ENCODE results near the gene TNS3.

The TNS3 gene

DNA sequence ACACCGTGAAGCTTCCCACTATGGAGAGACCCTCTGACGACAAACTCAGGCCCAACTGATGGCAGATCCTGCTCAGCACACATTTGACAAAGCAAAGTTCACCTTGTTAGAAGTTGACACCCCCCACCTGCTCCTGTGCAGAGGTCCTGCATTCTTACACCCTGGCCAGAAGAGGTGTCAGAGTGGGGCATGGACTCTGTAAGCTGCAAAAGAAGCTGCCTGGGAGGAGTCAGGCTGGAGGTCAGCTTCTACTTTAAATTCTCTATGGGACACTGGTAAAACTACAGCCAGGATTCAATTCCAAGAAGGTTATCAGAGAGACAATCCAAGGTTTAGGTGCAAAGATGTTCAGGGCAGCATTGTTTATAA is 20.0 kb upstream of the TNS3 start:
- H3K4me3 ChIP-seq (ENCODE audit: low read depth, low read length): no peak overlapping the region
- TF ChIP-seq, protein P1, sequence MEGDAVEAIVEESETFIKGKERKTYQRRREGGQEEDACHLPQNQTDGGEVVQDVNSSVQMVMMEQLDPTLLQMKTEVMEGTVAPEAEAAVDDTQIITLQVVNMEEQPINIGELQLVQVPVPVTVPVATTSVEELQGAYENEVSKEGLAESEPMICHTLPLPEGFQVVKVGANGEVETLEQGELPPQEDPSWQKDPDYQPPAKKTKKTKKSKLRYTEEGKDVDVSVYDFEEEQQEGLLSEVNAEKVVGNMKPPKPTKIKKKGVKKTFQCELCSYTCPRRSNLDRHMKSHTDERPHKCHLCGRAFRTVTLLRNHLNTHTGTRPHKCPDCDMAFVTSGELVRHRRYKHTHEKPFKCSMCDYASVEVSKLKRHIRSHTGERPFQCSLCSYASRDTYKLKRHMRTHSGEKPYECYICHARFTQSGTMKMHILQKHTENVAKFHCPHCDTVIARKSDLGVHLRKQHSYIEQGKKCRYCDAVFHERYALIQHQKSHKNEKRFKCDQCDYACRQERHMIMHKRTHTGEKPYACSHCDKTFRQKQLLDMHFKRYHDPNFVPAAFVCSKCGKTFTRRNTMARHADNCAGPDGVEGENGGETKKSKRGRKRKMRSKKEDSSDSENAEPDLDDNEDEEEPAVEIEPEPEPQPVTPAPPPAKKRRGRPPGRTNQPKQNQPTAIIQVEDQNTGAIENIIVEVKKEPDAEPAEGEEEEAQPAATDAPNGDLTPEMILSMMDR (IDR thresholded peaks at IDR 0.05; ENCODE audit: low read depth, low read length): no peak

DNA sequence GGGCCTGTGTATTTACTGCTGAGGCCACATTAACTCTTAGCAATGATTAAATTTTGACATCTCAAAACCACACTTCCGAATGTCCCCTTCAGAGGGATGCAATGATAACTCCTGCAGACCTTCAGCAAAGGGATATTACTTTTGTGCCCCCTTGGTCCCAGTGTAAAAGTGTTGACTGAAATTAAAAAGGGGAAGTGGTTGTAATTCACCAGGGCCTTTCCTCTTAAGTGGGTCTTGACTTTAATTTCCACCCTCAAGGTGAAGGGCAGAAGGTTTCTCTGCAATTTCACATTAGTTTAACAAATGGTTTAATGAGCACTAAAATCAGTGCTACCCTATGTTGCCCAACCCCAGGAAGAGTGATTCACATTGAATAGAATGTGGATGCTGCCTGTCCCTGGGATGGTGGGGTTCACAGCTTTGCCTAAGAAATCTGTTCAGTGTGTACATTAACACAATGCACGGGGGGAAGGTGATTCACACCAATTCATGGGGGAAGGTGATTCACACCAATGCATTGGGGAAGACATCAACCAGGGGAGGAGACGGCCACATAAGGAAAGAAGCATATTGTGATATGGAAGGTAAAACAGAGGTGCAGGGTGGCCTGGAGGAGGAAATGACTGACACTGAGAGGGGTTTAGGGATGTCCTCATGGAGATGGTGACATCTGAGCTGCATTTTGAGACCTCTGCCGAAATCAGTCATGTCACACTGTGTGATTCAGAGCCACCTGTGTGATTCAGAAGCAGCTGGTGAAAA is 19.4 kb upstream of the TNS3 start:
- TF ChIP-seq, protein P1 (IDR thresholded peaks at IDR 0.05; ENCODE audit: low read depth, low read length): no peak
- peak overlapping the region; percentile 5; the same call in 1 of the 2 replicates for H3K4me3 ChIP-seq (ENCODE audit: low read depth, low read length)

DNA sequence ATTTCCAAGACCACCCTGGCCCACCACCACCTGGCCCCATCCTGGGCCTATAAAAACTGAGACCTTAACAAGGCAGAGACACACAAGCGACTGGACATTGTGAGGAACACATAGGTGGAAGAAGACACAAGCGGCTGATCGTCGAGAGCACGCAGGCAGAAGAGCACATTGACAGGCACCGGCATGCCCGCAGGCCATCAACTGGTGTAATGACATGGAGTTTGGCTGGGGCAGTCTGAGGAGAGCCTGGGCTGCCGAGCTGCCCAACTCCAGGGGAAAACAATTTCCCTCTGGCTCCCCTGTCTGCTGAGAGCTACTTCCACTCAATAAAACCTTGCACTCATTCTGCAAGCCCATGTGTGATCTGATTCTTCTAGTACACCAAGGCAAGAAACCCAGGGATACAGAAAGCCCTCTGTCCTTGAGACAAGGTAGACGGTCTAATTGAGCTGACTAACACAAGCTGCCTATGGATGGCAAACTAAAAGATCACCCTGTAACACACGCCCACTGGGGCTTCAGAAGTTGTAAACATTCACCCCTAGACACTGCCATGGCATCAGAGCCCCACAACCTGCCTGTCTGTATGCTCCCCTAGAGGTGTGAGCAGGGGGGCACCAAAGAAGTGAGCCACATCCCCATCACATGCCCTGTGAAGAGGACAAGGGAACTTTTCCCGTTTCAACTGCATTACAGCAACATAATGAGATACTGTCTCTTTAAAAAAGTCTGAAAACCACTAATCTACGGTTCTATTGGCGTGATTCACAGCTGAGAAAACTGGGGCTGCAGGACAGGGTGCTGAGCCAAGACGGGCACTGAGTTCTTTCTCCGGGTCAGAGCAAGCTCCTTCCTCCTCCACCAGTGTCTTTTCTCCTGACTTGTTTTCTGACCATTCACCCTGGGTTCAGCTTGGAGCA is 18.5 kb upstream of the TNS3 start:
- TF ChIP-seq, protein P1 (IDR thresholded peaks at IDR 0.05; ENCODE audit: low read depth, low read length): no peak
- peak overlapping the region; percentile 5; the same call in 1 of the 2 replicates for H3K4me3 ChIP-seq (ENCODE audit: low read depth, low read length)

DNA sequence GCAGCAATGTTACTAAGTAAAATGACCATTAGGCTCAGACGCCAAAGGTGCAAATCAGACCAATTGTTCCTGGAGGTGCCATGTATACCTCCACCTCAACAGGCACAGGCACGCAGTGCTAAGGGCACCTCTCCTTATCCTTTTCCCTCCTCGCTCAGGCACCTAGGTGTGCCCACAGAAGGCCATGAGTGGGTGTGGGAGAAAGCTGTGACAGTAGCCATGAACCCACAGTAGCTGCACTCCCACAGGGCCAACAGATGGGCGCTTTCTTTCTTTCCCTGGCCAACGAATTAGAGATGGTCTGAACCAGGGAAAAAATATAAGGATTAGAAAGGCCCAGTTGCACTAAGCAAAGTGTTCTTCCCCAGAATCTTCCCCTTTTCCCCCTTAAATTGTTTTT is 15.5 kb upstream of the TNS3 start:
- no peak overlapping the region for H3K4me3 ChIP-seq (ENCODE audit: low read depth, low read length)
- TF ChIP-seq, protein P1 (IDR thresholded peaks at IDR 0.05; ENCODE audit: low read depth, low read length): no peak

DNA sequence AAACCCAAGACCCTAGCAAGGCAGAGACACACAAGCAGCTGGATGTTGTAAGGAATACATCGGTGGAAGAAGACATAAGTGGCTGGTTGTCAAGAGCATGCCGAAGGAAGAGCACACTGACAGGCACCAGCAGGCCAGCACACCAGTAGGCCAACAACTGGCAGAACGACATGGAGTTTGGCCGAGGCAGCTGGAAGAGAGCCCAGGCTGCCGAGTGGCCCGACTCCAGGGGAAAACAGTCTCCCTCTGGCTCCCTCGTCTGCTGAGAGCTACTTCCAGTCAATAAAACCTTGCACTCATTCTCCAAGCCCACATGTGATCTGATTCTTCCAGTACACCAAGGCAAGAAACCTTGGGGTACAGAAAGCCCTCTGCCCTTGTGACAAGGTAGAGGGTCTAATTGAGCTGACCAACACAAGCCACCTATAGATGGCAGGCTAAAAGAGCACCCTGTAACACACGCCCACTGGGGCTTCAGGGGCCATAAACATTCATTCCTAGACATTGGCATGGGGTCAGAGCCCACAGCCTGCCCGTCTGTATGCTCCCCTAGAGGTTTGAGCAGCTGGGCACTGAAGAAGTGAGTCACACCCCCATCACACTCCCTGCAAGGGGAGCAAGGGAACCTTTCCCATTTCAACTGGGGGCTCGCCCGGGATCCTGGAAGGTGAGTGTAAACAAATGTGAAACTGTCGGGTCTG is 14.7 kb upstream of the TNS3 start:
- no peak overlapping the region for H3K4me3 ChIP-seq (ENCODE audit: low read depth, low read length)
- TF ChIP-seq, protein P1 (IDR thresholded peaks at IDR 0.05; ENCODE audit: low read depth, low read length): no peak

DNA sequence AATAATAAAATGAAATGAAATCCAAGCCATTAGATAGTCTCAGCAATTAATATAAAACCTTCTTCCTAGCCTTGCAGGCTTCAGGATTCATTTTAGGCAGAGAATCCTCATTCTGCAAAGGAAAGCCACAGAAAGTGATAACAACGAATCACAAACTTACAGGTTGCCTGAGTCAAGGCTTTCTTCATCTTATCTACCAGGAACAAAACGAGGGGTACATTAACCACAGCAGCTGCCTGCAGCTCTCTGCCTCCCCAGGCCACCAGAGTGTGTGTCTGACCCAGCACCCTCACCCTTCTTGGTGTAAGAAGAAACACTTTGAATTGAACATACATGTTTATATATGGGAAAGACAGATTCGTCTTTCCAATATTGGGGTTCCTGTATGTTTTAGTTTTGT is 12.5 kb upstream of the TNS3 start:
- no peak overlapping the region for H3K4me3 ChIP-seq (ENCODE audit: low read depth, low read length)
- TF ChIP-seq, protein P1 (IDR thresholded peaks at IDR 0.05; ENCODE audit: low read depth, low read length): no peak

Data from WI38 (cell line).